GM06990 (cell line): ENCODE data around the gene LYSMD4.

Experiments used
- DNase-seq: peaks from one replicate; pipeline ENCODE4 v3.0.0-alpha.2; 2011; ENCODE audit not compliant: insufficient read length; ENCODE audit errors: extremely low read depth
- H3K27me3 ChIP-seq: replicated peaks from 2 replicates; pipeline ENCODE4 v1.6.0; 2011; ENCODE audit warnings: low read length; ENCODE audit not compliant: control insufficient read depth, insufficient read depth
- H3K36me3 ChIP-seq: 2 replicates; pipeline ENCODE4 v1.5.1; 2011; ENCODE audit warnings: low read length; ENCODE audit not compliant: control insufficient read depth, insufficient read depth
- H3K4me3 ChIP-seq: replicated peaks from 2 replicates; pipeline ENCODE4 v1.5.1; 2011; ENCODE audit warnings: low read depth, mild to moderate bottlenecking, control low read depth, low read length
- TF ChIP-seq, protein P1 (sequence below): IDR thresholded peaks from 2 replicates; pipeline ENCODE4 v1.5.1; 2011; ENCODE audit warnings: low read length, control low read depth, mild to moderate bottlenecking, inconsistent platforms; ENCODE audit not compliant: insufficient read depth, poor library complexity, severe bottlenecking

LYSMD4 gene

DNA sequence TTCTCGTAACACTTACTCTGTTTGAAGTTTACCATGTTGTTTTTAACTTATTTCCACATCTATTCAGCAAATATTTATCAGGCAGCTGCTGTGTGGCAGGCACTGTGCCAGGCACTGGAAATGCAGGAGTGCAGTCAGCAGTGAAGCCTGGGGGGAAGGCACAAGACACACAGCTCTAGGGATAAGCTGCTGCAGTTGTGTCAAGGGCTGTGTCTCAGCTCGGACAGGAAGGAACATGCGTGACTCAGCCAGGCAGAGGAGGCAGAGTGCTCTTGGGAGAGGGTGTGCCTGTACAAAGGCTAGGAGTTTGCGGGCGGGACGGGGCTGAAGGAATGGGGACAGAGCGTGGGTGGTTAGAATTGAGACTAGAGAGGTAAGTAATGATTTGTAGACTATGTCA, 24.7 kb downstream of the LYSMD4 start:
- TF ChIP-seq, protein P1, sequence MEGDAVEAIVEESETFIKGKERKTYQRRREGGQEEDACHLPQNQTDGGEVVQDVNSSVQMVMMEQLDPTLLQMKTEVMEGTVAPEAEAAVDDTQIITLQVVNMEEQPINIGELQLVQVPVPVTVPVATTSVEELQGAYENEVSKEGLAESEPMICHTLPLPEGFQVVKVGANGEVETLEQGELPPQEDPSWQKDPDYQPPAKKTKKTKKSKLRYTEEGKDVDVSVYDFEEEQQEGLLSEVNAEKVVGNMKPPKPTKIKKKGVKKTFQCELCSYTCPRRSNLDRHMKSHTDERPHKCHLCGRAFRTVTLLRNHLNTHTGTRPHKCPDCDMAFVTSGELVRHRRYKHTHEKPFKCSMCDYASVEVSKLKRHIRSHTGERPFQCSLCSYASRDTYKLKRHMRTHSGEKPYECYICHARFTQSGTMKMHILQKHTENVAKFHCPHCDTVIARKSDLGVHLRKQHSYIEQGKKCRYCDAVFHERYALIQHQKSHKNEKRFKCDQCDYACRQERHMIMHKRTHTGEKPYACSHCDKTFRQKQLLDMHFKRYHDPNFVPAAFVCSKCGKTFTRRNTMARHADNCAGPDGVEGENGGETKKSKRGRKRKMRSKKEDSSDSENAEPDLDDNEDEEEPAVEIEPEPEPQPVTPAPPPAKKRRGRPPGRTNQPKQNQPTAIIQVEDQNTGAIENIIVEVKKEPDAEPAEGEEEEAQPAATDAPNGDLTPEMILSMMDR: no peak
- Histone ChIP-seq H3K36me3 (peaks cover 22% of the 10 kb centered on the region), H3K27me3 (no peaks in the 10 kb centered on the region), H3K4me3 (no peak overlapping the region)
- no peak for DNase-seq

DNA sequence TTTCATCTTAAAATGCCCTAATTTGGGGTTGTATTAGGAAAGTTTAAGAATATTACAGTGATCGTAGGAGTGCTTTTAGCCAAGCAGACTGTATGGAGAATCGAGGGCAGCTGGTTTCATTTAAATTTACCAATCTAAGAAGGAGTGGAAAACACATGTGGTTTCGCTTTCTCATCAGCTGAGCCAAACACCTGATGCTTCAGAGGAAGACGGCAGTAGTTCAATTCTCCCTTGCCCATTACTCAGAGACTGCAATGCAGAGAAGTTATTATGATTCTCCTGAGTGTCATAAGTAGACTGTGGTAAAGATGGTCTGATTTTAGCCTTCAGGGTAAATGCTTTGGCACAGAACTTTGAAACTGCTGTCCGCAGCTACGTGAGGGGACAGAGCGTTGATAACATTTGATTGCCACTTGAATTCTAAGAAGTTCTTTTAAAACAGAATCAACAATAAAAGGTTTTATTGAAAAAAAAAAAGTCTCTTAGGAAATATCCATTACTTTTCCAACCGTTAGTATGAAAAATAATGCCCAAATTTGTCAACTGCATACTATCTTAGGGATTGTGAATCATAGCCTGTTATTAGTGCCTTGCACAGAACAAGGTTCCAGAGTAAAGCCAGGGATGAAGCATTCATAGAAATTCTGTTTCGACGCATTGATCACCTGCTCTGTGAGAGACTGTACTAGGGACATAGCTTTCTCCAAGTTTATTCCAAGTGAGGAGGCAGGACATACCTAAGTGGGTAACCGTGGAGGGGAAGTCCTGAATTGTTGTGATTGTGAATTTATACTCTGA, 25.6 kb downstream of the LYSMD4 start:
- Histone ChIP-seq H3K27me3 (no peaks in the 10 kb centered on the region), H3K4me3 (no peak overlapping the region), H3K36me3 (peaks cover 22% of the 10 kb centered on the region)
- DNase-seq: no peak
- TF ChIP-seq, protein P1: no peak

DNA sequence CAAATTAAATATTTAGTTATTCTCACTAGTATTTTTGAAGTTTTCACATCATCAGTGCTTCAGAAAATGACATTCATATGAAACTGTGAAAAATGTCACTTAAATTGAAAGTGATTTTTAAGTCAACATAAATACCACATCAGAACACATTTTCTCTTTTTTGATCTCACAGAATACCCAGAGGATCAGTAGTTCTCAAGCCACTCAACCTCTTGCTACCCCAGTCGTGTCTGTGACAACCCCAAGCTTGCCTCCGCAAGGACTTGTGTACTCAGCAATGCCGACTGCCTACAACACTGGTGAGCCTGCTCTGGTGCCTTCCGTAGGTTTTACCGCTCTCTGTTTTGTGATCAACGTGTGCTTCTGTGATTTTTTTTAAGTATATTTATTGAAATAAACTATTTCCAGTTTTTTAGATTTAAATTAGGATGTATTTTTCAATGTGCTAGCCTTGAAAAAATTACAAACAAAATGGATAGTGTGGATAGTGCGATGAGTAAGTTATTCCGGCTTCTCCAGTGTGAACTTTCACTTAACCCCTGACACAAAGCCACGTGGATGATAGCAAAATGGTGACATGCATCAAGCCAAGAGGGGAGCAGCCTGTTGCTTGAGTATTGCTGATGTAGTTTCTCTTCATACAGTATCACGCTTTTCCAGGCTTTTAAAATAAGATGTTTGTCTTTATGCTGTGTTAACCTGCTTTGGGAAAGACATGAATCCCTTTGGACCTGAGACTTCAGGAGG, 26.5 kb downstream of the LYSMD4 start:
- Histone ChIP-seq H3K36me3 (peaks cover 19% of the 10 kb centered on the region), H3K4me3 (no peak overlapping the region), H3K27me3 (no peaks in the 10 kb centered on the region)
- no peak for DNase-seq
- TF ChIP-seq, protein P1: no peak

DNA sequence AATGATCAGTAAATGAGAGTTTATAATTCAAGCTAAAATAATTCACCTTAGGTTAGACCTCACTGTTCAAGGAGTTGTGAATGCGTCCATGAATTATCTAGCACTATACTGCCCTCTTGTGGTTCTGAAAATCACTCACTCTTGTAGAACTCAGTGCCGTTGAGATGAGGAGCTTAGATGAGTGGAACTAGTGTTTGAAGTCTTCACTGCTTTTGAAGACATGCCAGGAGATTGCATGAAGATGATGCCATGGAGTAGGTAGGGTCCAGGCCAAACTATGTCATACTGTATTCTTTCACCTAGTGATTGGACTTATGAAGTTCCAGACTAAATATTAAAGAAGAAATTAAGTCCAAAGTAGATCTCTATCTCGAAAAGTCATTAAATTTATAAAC, 28.8 kb downstream of the LYSMD4 start:
- peak; percentile 54 for DNase-seq
- Histone ChIP-seq H3K4me3 (no peak overlapping the region), H3K27me3 (no peaks in the 10 kb centered on the region), H3K36me3 (peaks cover 5% of the 10 kb centered on the region; the same call in 1 of the 2 replicates)
- TF ChIP-seq, protein P1: peak; percentile 63

DNA sequence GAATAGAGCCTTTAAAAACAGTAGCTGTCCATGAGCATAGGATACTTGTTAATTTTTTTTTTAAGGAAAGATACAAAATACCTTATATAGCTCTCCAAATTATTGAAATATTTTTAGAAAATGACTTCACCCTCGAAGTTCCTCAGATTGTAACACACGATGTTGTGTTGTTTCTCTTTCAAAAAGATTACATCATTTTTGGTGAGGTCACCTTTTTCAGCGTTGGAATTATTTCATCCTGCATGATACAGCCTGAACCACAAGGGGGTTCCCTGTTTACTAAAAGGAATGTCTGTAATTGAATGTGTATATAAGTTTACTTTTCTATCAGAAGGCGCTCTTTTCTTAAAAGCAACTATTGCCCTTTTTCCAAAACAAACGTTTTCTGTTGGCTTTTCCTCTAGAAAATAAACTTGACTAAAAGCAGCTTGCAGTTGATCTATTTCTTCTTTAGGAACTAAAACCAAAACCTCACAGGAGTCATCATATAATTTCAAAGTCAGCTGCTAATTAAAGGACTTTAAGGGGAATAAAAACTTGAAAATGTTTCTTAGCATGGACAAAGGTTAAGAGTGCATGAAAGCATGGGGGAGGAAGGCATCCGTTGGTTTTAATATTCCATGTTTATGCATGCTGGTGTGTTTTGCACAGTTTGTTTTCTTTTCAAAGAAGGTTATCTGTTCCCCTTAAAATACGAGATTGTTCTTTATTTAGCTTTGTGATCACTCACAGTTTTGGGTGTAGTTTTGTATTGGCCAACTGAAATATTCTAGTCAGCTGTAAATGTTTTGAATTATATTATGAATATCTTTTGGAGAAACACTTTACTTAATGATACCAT, 29.4 kb downstream of the LYSMD4 start:
- TF ChIP-seq, protein P1: peak; percentile 30
- no peak overlapping the region; the same call in 1 of the 2 replicates for H3K4me3 ChIP-seq
- peak; percentile 56 for DNase-seq
- peaks cover 3% of the 10 kb centered on the region; the same call in 1 of the 2 replicates for H3K36me3 ChIP-seq
- H3K27me3 ChIP-seq: no peaks in the 10 kb centered on the region
